ENCODE data around the gene BANK1. TPM values are rescaled to one million over a fixed set of nuclear protein-coding genes. Genes with fewer than 3 reads are reported as not detected.

Gene BANK1
- total RNA-seq, 2 experiments from 2014 or later, result not detected

- Histone ChIP-seq H3K36me3 (ENCODE audit: insufficient read depth, low read length) (no peaks in the 10 kb centered on the region), H3K79me2 (ENCODE audit: insufficient read depth, low read depth, low read length) (no peaks in the 10 kb centered on the region), H4K20me1 (ENCODE audit: insufficient read depth, low read length) (no peaks in the 10 kb centered on the region), H3K27ac (ENCODE audit: low read depth, low read length, poor library complexity, severe bottlenecking) (no peak overlapping the region), H3K4me3 (ENCODE audit: low read depth, low read length, poor library complexity, severe bottlenecking) (no peak overlapping the region), H3K9me2 (ENCODE audit: insufficient read depth, low read length) (no peaks in the 10 kb centered on the region), H2AFZ (ENCODE audit: low read length) (no peak overlapping the region), H3K4me1 (ENCODE audit: insufficient read depth, low read length, poor library complexity, severe bottlenecking) (no peaks in the 10 kb centered on the region), H3K4me2 (ENCODE audit: low read length) (no peak overlapping the region), H3K9me3 (ENCODE audit: low read length) (no peaks in the 10 kb centered on the region)
- no peak for DNase-seq (ENCODE audit: low spot score)
- TF ChIP-seq EZH2phosphoT487 (IDR thresholded peaks at IDR 0.05; ENCODE audit: borderline replicate concordance, low read depth, low read length) (no peak), CTCF (conservative IDR thresholded peaks at IDR 0.05; ENCODE audit: low read length) (no peak)
- BruUV-seq (replicated peaks), result no TSS peak
- ChIA-PET POLR2A (no interaction called here), CTCF (ENCODE audit: unreplicated experiment) (no interaction called here)
- intact Hi-C loops (cut with micrococcal nuclease; ENCODE audit: unreplicated experiment), result no loop called here
Measured at GRCh38 chr4:101756181-101756580, 34.3 kb upstream of the BANK1 start.

GRCh38 chr4:101761405-101761804 lies 29.1 kb upstream of the BANK1 start:
- H3K4me3 ChIP-seq (ENCODE audit: low read depth, low read length, poor library complexity, severe bottlenecking), result no peak overlapping the region
- no peak overlapping the region for H2AFZ ChIP-seq (ENCODE audit: low read length)
- CTCF ChIA-PET (ENCODE audit: unreplicated experiment), result no interaction called here

GRCh38 chr4:101762025-101762424 lies 28.5 kb upstream of the BANK1 start:
- Histone ChIP-seq H3K4me3 (ENCODE audit: low read depth, low read length, poor library complexity, severe bottlenecking) (no peak overlapping the region), H3K9me2 (ENCODE audit: insufficient read depth, low read length) (no peaks in the 10 kb centered on the region), H3K4me2 (ENCODE audit: low read length) (no peak overlapping the region), H3K27ac (ENCODE audit: low read depth, low read length, poor library complexity, severe bottlenecking) (no peak overlapping the region), H3K79me2 (ENCODE audit: insufficient read depth, low read depth, low read length) (no peaks in the 10 kb centered on the region), H3K36me3 (ENCODE audit: insufficient read depth, low read length) (no peaks in the 10 kb centered on the region), H2AFZ (ENCODE audit: low read length) (no peak overlapping the region), H3K4me1 (ENCODE audit: insufficient read depth, low read length, poor library complexity, severe bottlenecking) (no peaks in the 10 kb centered on the region), H3K9me3 (ENCODE audit: low read length) (no peaks in the 10 kb centered on the region), H4K20me1 (ENCODE audit: insufficient read depth, low read length) (no peaks in the 10 kb centered on the region)
- POLR2A ChIA-PET, result no interaction called here
- intact Hi-C loops (cut with micrococcal nuclease; ENCODE audit: unreplicated experiment), result no loop called here
- BruUV-seq (replicated peaks), result no TSS peak
- CTCF ChIA-PET (ENCODE audit: unreplicated experiment), result no interaction called here
- TF ChIP-seq CTCF (conservative IDR thresholded peaks at IDR 0.05; ENCODE audit: low read length) (no peak), EZH2phosphoT487 (IDR thresholded peaks at IDR 0.05; ENCODE audit: borderline replicate concordance, low read depth, low read length) (no peak)
- no peak for DNase-seq (ENCODE audit: low spot score)

More at GRCh38 chr4:101761405-101761804, 29.1 kb upstream of the BANK1 start:
- no peaks in the 10 kb centered on the region for H3K36me3 ChIP-seq (ENCODE audit: insufficient read depth, low read length)
- intact Hi-C loops (cut with micrococcal nuclease; ENCODE audit: unreplicated experiment), result no loop called here
- H3K9me2 ChIP-seq (ENCODE audit: insufficient read depth, low read length), result no peaks in the 10 kb centered on the region
- no peaks in the 10 kb centered on the region for H3K9me3 ChIP-seq (ENCODE audit: low read length)
- BruUV-seq (replicated peaks), result no TSS peak
- no peak overlapping the region for H3K4me2 ChIP-seq (ENCODE audit: low read length)
- TF ChIP-seq EZH2phosphoT487 (IDR thresholded peaks at IDR 0.05; ENCODE audit: borderline replicate concordance, low read depth, low read length), result no peak
- no peak for TF ChIP-seq CTCF (conservative IDR thresholded peaks at IDR 0.05; ENCODE audit: low read length)
- DNase-seq (ENCODE audit: low spot score), result no peak
- POLR2A ChIA-PET, result no interaction called here
- H4K20me1 ChIP-seq (ENCODE audit: insufficient read depth, low read length), result no peaks in the 10 kb centered on the region
- H3K4me1 ChIP-seq (ENCODE audit: insufficient read depth, low read length, poor library complexity, severe bottlenecking), result no peaks in the 10 kb centered on the region
- H3K27ac ChIP-seq (ENCODE audit: low read depth, low read length, poor library complexity, severe bottlenecking), result no peak overlapping the region
- no peaks in the 10 kb centered on the region for H3K79me2 ChIP-seq (ENCODE audit: insufficient read depth, low read depth, low read length)
